Activated CD8-positive, alpha-beta T cell treated with anti-CD3 and anti-CD28 coated beads, Interleukin-2, amount 10 ng/mL, durations not matched to agents 7 days and 5 days (primary cell): Measurements from ENCODE around the gene ANKZF1. TPM values are rescaled to one million over a fixed set of nuclear protein-coding genes. Genes with fewer than 3 reads are reported as not detected.
A peak's percentile ranks its signal among the peaks of the same experiment; 100 is the strongest.

Source experiments
- ATAC-seq: fragments of 150-1000 bp; cut with Tn5 transposase; one replicate; pipeline ENCODE4 v1.10.0; 2021; ENCODE audit warnings: moderate library complexity
- CTCF ChIA-PET: fragments of 350-600 bp; sonication (Branson Sonifier 250); formaldehyde crosslinking; loops from one replicate; lab custom pipeline; 2021; ENCODE audit warnings: antibody characterized with exemption; lab: Charles Lee
- POLR2A ChIA-PET: fragments of 350-600 bp; sonication (Branson Sonifier 250); formaldehyde crosslinking; loops from one replicate; lab custom pipeline; 2021; ENCODE audit warnings: antibody characterized with exemption; lab: Charles Lee
- DNase-seq: peaks from one replicate; pipeline ENCODE4 v3.0.0-alpha.2; 2020
- H3K27ac Mint-ChIP-seq: one replicate; pipeline ENCODE4 v1.8.0; 2021; ENCODE audit warnings: mild to moderate bottlenecking, mixed read lengths
- H3K27me3 Mint-ChIP-seq: one replicate; pipeline ENCODE4 v1.8.0; 2021; ENCODE audit warnings: low read depth, mixed read lengths
- H3K36me3 Mint-ChIP-seq: one replicate; pipeline ENCODE4 v1.8.0; 2021; ENCODE audit warnings: low read depth, mixed read lengths
- H3K4me1 Mint-ChIP-seq: one replicate; pipeline ENCODE4 v1.8.0; 2021; ENCODE audit warnings: low read depth, mixed read lengths
- H3K4me3 Mint-ChIP-seq: one replicate; pipeline ENCODE4 v1.8.0; 2021; ENCODE audit warnings: mild to moderate bottlenecking, mixed read lengths
- H3K9me3 Mint-ChIP-seq: one replicate; pipeline ENCODE4 v1.8.0; 2022; ENCODE audit warnings: mixed read lengths; ENCODE audit not compliant: insufficient read depth
- total RNA-seq, 2 experiments: library from RNA; stranded (reverse); gene quantifications; one replicate each; pipeline ENCODE4 v1.2.3, GENCODE V29; 2021

The ANKZF1 gene
- total RNA-seq, 2 experiments from 2014 or later, result 106 to 114 TPM

DNA sequence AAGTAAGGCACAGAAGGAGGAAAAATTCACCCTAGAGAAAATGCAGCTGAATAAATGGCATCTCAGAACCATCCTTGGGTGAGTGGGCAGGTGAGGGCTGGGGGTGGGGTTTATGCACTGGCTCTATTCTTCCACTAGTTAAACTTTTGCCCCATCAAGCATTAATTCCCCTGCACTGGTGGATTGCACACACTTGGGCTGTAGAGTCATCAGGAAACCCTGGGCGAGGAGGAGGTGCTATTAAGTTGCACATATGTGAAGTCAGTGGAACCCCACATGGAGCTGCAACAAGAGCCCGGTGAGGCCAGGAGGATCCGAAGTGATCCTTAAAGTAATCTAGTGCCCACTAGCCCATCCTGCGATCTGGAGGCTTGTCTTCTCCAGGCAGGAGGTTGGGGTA, 42.8 kb downstream of the ANKZF1 start:
- DNase-seq, result no peak
- Mint-ChIP-seq H3K27me3 (peaks cover 10% of the 10 kb centered on the region), H3K36me3 (no peaks in the 10 kb centered on the region), H3K9me3 (no peaks in the 10 kb centered on the region), H3K4me3 (no peak overlapping the region), H3K27ac (no peak overlapping the region), H3K4me1 (peaks cover 1% of the 10 kb centered on the region)
- CTCF ChIA-PET, result interaction anchor here (0.7 kb wide), 1 partner anchor 23 kb away, joined by 4 read pairs; no protein-coding TSS in a partner anchor
- POLR2A ChIA-PET, result no interaction called here
- ATAC-seq, result no peak

DNA sequence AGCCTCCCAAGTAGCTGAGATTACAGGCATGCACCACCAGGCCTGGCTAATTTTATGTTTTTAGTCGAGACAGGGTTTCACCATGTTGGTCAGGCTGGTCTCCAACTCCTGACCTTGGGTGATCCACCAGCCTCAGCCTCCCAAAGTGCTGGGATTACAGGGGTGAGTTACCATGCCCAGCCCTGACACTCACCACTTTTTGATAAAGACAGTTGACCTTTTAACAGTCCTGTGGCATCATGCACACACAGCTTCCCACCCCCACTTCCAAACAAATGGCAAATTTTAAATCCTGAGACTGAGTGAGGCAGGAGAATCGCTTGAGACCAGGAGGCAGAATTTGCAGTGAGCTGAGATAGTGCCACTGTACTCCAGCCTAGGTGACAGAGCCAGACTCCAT, 43.4 kb downstream of the ANKZF1 start:
- ChIA-PET CTCF (interaction anchor here (0.6 to 0.7 kb wide), 2 partner anchors 22 to 711 kb away, joined by 3 to 4 read pairs; no protein-coding TSS in a partner anchor), POLR2A (no interaction called here)
- no peak for ATAC-seq
- DNase-seq, result no peak
- H3K4me3 Mint-ChIP-seq, result no peak overlapping the region
- peaks cover 10% of the 10 kb centered on the region for H3K27me3 Mint-ChIP-seq
- H3K27ac Mint-ChIP-seq, result no peak overlapping the region
- H3K36me3 Mint-ChIP-seq, result no peaks in the 10 kb centered on the region
- no peaks in the 10 kb centered on the region for H3K9me3 Mint-ChIP-seq
- peaks cover 7% of the 10 kb centered on the region for H3K4me1 Mint-ChIP-seq

DNA sequence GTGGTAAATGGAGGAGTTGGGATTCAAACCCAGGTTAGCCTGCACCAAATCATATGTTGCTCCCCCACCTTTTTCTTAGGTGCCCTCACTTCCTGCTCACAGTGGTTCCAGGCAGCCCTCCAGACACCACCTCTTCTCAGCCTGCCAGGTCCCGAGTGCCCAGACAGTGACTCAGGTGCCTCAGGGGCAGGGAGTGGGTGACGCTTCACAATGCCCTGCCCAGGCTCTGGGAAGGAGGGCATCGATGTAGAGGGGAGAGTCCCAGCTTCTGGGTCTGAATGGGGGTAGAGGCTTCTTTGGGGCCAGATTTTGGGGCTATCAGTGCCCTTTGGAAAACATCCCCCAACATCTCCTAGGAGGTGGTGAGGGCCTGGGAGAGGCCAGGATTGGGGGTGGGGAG, 44.3 kb downstream of the ANKZF1 start:
- no peak for ATAC-seq
- H3K9me3 Mint-ChIP-seq, result no peaks in the 10 kb centered on the region
- ChIA-PET CTCF (interaction anchor here (1.0 to 13.6 kb wide), 3 partner anchors 12 to 19 kb away, joined by 3 to 239 read pairs (median 4); no protein-coding TSS in a partner anchor), POLR2A (no interaction called here)
- H3K27me3 Mint-ChIP-seq, result peaks cover 10% of the 10 kb centered on the region
- H3K4me3 Mint-ChIP-seq, result no peak overlapping the region
- H3K36me3 Mint-ChIP-seq, result no peaks in the 10 kb centered on the region
- DNase-seq, result no peak
- H3K27ac Mint-ChIP-seq, result no peak overlapping the region
- peaks cover 17% of the 10 kb centered on the region for H3K4me1 Mint-ChIP-seq

DNA sequence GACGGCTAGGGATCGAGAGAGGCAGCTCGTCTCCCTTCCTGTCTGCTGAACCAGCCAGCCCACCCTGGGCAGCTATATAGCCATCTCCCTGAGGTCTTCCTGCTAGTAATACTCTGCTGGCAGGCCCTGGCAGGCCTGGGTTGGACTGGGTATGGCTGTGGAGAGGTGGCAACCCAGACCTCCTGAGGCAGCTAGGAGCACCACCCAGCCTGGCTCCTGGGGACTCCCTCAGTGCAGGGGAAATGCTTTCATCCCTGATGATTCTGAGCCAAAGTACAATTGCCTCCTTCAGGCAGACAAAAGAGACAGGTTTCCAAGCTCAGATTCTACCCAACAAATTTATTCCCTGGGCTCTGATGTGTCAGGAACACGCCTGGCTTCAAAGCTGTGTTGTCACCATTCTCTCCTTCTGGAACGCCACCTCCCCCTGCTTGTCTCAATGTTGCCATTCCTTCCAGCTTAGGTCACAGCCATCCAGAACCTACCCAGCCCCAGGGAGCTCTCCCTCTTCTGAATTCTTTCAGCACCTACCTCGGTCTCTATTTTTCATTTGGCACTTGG, 44.8 kb downstream of the ANKZF1 start:
- Mint-ChIP-seq H3K27me3 (peaks cover 7% of the 10 kb centered on the region), H3K4me3 (no peak overlapping the region), H3K36me3 (no peaks in the 10 kb centered on the region), H3K4me1 (peaks cover 18% of the 10 kb centered on the region), H3K27ac (no peak overlapping the region), H3K9me3 (no peaks in the 10 kb centered on the region)
- CTCF ChIA-PET, result interaction anchor here (0.7 to 13.6 kb wide), 6 partner anchors 12 to 98 kb away, joined by 3 to 239 read pairs (median 4); partner anchors contain the start of gene CNPPD1
- POLR2A ChIA-PET, result no interaction called here
- ATAC-seq (no peak), DNase-seq (no peak)

DNA sequence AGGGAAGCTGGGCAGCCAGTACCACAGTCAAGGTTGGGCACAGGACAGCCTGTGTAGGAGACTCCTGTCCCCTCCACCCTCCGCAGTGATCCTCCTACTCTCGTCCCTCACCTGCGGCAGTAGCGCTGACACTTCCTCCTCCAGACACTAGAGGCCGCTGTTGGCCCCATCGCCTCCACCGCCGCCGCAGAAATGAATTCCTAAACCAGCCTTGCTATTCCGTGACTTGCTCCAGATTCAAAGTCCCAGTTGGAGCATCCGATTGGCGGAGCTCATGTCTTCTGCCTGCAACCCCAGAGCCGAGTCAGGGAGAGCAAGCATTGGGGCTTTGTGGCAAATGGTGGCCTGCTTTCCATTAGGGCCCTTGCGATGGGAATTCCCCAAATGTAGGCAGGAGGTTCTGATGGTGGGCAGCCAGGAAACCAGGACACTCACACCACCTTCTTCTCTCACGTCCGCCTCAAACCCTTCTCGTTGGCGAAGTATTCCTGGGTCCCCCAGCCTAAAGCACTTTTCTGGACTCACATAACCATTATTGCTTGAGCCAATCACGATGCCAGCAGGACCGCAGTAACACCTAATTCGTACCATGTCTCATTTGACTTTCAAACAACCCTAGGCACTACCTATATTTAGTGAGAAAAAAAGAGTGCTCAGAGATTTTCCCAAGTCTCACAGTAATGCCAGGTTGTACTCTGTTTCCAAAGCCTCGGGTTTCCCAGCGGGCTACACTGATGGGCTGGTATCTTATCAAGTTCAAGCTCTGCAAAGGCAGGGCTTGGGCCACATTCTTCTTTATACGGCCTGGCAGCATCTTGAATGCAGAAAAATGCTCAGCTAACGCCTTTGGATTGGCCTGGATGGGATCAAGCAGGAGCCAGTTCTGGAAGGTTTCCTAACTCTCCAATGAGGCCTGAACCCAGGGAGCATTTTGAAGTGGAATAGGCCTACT, 48.4 kb downstream of the ANKZF1 start:
- Mint-ChIP-seq H3K9me3 (no peaks in the 10 kb centered on the region), H3K4me1 (peaks cover 39% of the 10 kb centered on the region), H3K27me3 (no peaks in the 10 kb centered on the region), H3K27ac (peak overlapping the region; percentile 98), H3K36me3 (peaks cover 20% of the 10 kb centered on the region), H3K4me3 (peak overlapping the region; percentile 93)
- ChIA-PET CTCF (interaction anchor here (0.7 to 13.6 kb wide), 22 partner anchors 9 to 121 kb away, joined by 3 to 239 read pairs (median 7); partner anchors contain the start of genes GLB1L, PTPRN, SLC23A3 and STK16), POLR2A (interaction anchor here (0.6 to 3.0 kb wide), 13 partner anchors 17 to 117 kb away, joined by 3 to 42 read pairs (median 10); partner anchors contain the start of genes ANKZF1, ATG9A, CNPPD1 and GLB1L)
- ATAC-seq, result peak; percentile 21
- DNase-seq, result peak; percentile 79

DNA sequence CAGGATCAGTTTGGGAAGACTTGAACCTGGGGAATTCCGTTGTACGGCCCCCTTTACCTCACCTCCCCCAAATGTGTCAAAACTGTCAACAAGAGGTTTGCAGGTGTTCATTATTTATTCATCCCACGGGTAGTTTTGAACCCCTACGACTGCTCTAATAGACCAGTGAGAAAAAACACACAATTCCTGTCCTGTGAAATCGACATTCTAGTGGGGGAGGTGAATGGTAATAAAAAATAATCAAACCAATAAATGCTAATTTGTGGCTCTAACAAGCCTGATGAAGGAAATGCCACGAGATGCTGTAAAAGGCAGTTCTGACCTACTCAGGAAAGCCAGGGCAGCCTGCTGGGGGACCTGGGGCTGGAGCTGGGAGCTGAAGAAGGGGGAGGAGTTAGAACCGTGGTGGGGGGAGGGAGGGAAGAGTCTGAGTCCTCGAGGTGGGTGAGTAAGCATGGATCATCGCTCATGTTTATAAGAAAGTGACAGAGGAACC, 49.1 kb downstream of the ANKZF1 start:
- ATAC-seq (no peak), DNase-seq (no peak)
- Mint-ChIP-seq H3K9me3 (no peaks in the 10 kb centered on the region), H3K27ac (peak overlapping the region; percentile 98), H3K27me3 (no peaks in the 10 kb centered on the region), H3K4me1 (peaks cover 42% of the 10 kb centered on the region), H3K4me3 (peak overlapping the region; percentile 93), H3K36me3 (peaks cover 25% of the 10 kb centered on the region)
- POLR2A ChIA-PET, result interaction anchor here (0.6 to 3.0 kb wide), 14 partner anchors 9 to 381 kb away, joined by 3 to 42 read pairs (median 8); partner anchors contain the start of genes ANKZF1, ATG9A, CNPPD1 and GLB1L
- CTCF ChIA-PET, result interaction anchor here (0.6 to 13.6 kb wide), 20 partner anchors 10 to 403 kb away, joined by 3 to 239 read pairs (median 8); partner anchors contain the start of genes CNPPD1, GLB1L, PTPRN and SLC23A3

DNA sequence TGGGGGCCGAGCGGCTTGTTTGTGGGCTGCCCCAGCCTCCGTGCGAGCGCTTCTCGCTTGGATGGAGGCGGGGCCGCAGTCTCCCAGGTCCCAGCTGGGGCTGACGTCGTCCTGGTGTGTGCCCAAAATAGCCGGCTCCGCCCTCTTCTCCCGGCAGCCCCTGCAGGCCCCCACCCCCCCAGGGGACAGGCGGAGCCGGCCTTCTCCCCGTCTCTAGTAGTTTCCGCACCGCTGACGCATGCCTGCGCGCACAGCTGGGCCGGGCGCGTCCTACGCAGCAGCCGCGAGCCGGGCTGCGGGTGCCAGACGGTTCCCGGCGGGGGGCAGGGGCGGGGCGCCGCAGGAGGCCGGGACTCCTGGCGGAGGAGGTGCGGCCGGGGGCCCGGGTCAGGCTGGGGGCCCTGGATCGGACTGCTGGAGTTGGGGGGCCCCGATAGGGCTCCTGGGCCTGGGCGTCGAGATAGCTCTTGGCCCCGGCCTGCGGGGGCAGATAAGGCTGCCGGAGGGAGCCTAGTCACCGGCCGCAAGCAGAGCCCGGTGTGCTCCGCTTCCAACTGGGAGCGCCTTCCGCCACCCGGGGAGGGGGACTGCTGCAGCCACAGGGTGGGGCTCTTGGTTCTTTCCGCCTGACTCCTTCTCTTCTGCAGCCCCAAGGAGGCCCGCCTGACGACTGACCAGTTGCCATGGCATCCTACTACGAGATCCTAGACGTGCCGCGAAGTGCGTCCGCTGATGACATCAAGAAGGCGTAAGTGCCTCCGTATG, 49.7 kb downstream of the ANKZF1 start, which contains the start of gene DNAJB2:
Gene DNAJB2, plus strand, starts transcription at position 216 of the 765 bp plus-strand sequence. Its CDS starts 468 bp downstream, at position 684.
- ATAC-seq (peak; percentile 92), DNase-seq (peak; percentile 99)
- H3K4me3 Mint-ChIP-seq, result peak within 1 kb of the TSS; percentile 93
- no peaks in the 10 kb centered on the region for H3K9me3 Mint-ChIP-seq
- ChIA-PET CTCF (interaction anchor here (0.6 to 13.6 kb wide), 17 partner anchors 11 to 403 kb away, joined by 3 to 239 read pairs (median 7); partner anchors contain the start of genes CNPPD1, GLB1L, PTPRN and SLC23A3), POLR2A (interaction anchor here (0.6 to 3.0 kb wide), 14 partner anchors 9 to 382 kb away, joined by 3 to 42 read pairs (median 8); partner anchors contain the start of genes ANKZF1, ATG9A, CNPPD1 and GLB1L)
- H3K27ac Mint-ChIP-seq, result peak within 1 kb of the TSS; percentile 98
- H3K4me1 Mint-ChIP-seq, result peaks cover 42% of the 10 kb centered on the region
- peaks cover 27% of the 10 kb centered on the region for H3K36me3 Mint-ChIP-seq
- H3K27me3 Mint-ChIP-seq, result no peaks in the 10 kb centered on the region

DNA sequence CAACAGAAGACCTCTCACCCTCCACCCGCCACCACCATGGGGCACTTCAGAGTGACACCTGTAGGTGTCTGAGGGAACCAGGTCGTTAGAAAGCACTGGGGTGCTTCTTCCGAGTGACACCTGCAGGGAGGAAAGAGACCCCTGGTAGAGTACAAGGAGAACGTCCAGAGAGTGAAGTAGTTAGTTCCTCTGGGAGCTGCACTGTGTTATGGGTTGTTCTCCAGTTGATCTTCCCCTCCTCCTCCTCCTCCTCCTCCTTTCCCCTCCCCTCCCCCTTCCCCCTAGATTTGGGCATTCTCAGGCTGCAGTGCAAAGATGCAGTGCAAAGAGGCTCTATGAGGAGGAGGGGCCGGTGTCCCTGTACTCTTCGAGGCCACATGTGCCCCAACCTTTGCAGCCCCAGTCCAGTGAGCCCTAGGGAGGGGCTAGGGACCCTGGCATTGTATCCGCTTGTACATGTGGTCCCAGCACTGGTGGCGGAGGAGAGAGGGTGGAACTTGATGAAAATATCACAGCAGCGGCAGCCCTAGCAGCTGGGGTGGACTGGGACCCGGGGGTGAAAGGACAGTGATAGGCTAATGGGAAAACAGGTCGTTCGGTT, 50.4 kb downstream of the ANKZF1 start:
- peaks cover 42% of the 10 kb centered on the region for H3K4me1 Mint-ChIP-seq
- no peaks in the 10 kb centered on the region for H3K27me3 Mint-ChIP-seq
- DNase-seq, result no peak
- CTCF ChIA-PET, result interaction anchor here (1.1 to 13.6 kb wide), 6 partner anchors 13 to 120 kb away, joined by 3 to 239 read pairs (median 8); no protein-coding TSS in a partner anchor
- peak overlapping the region; percentile 98 for H3K27ac Mint-ChIP-seq
- H3K4me3 Mint-ChIP-seq, result peak overlapping the region; percentile 93
- POLR2A ChIA-PET, result interaction anchor here (0.7 to 3.0 kb wide), 12 partner anchors 14 to 382 kb away, joined by 3 to 42 read pairs (median 9); partner anchors contain the start of genes ANKZF1, ATG9A, CNPPD1 and GLB1L
- no peak for ATAC-seq
- peaks cover 27% of the 10 kb centered on the region for H3K36me3 Mint-ChIP-seq
- no peaks in the 10 kb centered on the region for H3K9me3 Mint-ChIP-seq

DNA sequence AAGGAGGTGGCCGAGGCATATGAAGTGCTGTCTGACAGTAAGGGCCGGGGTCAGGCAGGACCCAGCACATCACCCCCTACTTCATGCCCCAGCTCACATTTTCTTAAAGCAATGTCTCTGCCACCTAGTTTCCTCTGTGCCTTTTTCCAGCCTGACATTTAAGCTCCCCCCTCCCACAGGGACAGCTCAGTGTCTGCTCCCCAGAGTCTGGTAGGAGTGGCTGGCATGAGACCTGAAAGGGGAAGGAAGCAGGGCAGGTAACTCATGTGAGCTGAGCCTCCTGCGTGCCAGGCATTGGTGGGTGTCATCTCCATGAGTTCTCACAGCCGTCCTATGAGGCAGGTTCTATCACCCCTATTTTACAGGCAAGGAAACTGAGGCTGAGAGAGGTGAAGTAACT, 51.0 kb downstream of the ANKZF1 start:
- H3K4me1 Mint-ChIP-seq, result peaks cover 42% of the 10 kb centered on the region
- no peaks in the 10 kb centered on the region for H3K9me3 Mint-ChIP-seq
- peak overlapping the region; percentile 66 for H3K27ac Mint-ChIP-seq
- peak overlapping the region; percentile 93 for H3K4me3 Mint-ChIP-seq
- DNase-seq (no peak), ATAC-seq (no peak)
- ChIA-PET POLR2A (interaction anchor here (1.2 to 3.0 kb wide), 2 partner anchors 13 to 27 kb away, joined by 5 to 42 read pairs; partner anchors contain the start of genes TUBA4A and TUBA4B), CTCF (interaction anchor here (1.1 to 13.6 kb wide), 5 partner anchors 12 to 121 kb away, joined by 3 to 239 read pairs (median 12); no protein-coding TSS in a partner anchor)
- no peaks in the 10 kb centered on the region for H3K27me3 Mint-ChIP-seq
- H3K36me3 Mint-ChIP-seq, result peaks cover 28% of the 10 kb centered on the region

DNA sequence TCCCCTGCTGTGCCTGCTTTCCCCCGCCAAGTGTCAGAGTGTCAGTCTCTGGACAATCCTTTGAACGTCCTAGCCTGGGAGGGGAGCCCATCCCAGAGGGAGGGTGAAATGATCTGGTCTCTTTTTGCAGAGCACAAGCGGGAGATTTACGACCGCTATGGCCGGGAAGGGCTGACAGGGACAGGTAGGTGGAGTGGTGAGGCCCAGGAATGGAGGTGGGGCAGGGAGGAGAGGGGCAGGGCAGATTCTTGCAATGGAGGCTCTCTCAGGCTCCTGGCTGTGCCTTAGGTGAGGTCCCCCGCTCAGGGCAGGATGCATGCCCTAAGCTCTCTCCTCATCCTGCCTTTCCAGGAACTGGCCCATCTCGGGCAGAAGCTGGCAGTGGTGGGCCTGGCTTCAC, 52.0 kb downstream of the ANKZF1 start:
- DNase-seq (no peak), ATAC-seq (no peak)
- no peaks in the 10 kb centered on the region for H3K9me3 Mint-ChIP-seq
- POLR2A ChIA-PET, result interaction anchor here (0.9 to 1.2 kb wide), 2 partner anchors 12 to 52 kb away, joined by 5 read pairs; partner anchors contain the start of genes ANKZF1 and ATG9A
- peaks cover 28% of the 10 kb centered on the region for H3K36me3 Mint-ChIP-seq
- H3K27me3 Mint-ChIP-seq, result no peaks in the 10 kb centered on the region
- CTCF ChIA-PET, result interaction anchor here (0.6 to 13.6 kb wide), 3 partner anchors 12 to 36 kb away, joined by 3 to 239 read pairs (median 3); partner anchors contain the start of gene STK16
- no peak overlapping the region for H3K4me3 Mint-ChIP-seq
- peaks cover 42% of the 10 kb centered on the region for H3K4me1 Mint-ChIP-seq
- H3K27ac Mint-ChIP-seq, result peak overlapping the region; percentile 55
